HG03095 (cell line): ENCODE data around the gene MYO1H.
"Not testable (repeated sequence)": the region's sequence is repeated elsewhere in the genome, so short reads cannot be mapped to it uniquely, and the experiment has no call there.

Source experiments
- ATAC-seq: cut with Tn5 transposase; IDR thresholded peaks from one replicate; pipeline ENCODE4 v1.9.1; 2021; ENCODE audit warnings: moderate library complexity; ENCODE audit not compliant: unreplicated experiment

MYO1H gene

GRCh38 chr12:109406147-109406546, 58.4 kb downstream of the MYO1H start:
- ATAC-seq: not testable (repeated sequence)

GRCh38 chr12:109418848-109419480, 71.3 kb downstream of the MYO1H start:
- ATAC-seq: no peak

- no peak for ATAC-seq
These were observed 73.8 kb downstream of the MYO1H start for GRCh38 chr12:109421355-109422087.

DNA sequence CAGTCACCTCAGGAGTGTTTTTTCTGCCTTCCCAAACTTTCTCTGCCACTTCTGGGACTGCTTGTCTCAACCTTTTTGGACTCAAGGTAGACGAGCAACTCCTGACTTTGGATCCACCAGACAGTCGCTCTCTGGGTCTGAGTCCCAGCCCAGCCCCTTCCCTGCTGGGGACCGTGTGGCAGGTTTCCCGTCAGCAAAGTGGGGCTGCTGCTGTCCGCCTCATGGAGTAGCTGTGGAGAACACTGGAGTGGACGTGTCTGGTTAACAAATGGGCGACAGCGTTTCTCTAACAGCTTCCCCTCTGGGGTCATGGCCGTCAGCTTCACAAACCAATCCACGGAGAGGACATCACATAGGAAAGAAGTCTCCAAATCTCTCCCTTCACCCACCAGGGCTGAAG, 74.6 kb downstream of the MYO1H start:
- no peak for ATAC-seq

GRCh38 chr12:109423392-109423791, 75.7 kb downstream of the MYO1H start:
- ATAC-seq: no peak

DNA sequence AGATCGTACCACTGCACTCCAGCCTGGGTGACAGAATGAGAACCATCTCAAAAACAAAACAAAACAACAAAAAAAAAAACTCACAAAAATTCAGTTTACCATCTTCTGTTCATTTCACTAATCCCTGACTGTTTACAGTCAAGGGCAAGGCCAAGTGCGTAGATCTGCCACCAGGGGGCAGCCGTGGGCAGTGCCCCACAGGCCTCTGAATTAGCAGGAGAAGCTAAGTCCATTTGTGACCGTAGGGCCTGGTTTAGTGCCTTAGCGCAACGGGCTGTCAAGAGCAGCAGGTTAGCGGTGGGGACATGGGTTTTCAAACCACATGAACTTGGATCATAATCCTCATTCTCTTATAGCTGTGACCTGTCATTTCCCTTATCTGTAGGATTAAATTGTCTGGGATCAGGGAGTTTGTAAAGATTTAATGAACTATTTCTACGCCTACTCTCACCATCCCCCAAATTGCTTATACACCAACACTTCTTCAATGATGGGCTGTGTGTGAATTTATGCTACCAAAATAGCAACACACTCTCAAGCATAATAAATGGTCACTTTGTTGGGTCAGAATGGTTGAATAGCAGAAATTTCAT, 80.4 kb downstream of the MYO1H start:
- ATAC-seq: no peak

- not testable (repeated sequence) for ATAC-seq
These were observed 81.1 kb downstream of the MYO1H start for GRCh38 chr12:109428804-109429203.

DNA sequence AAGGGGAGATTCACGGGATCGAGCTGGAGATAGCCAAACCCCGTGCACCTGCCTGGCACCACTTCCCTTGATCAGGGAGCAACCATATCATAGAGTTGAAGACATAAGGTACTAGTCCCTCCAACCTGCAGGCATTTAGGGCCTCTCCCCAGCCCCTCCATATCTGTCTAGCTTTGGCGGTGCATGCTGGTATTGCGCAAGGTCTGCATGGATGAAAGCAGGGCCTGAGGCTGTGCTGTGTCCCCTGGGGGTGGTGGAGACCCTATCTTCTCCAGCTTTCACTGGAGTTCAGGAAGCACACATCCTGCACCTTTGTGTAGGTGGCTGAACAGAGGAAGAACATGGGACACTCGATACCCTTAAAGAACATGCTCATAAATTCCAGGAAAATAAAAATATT, 82.5 kb downstream of the MYO1H start:
- ATAC-seq: no peak

- no peak for ATAC-seq
These were observed 84.7 kb downstream of the MYO1H start for GRCh38 chr12:109432431-109432830.

DNA sequence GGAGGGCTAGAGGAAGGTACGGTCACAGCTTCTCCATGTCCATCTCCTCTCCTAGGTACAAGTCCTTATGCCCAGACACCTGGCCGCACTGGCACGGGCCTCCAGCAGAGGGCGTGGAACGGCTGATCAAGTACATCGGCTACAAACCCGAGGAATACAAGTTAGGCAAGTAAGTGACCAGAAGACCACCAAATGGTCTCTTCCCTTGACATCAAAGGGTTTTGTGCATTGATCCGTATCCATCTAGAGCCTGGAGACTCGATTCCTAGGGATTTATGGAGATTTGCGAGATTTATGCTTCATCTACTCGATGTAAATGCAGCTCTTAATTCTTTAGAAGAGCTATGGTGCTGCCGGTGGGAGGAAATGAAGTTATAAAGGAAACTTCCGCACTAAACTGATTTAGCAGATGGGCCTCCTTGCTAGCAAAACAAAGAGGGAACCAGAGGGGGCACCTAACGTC, 85.2 kb downstream of the MYO1H start:
- no peak for ATAC-seq

- no peak for ATAC-seq
These were observed 85.9 kb downstream of the MYO1H start for GRCh38 chr12:109433618-109434017.

DNA sequence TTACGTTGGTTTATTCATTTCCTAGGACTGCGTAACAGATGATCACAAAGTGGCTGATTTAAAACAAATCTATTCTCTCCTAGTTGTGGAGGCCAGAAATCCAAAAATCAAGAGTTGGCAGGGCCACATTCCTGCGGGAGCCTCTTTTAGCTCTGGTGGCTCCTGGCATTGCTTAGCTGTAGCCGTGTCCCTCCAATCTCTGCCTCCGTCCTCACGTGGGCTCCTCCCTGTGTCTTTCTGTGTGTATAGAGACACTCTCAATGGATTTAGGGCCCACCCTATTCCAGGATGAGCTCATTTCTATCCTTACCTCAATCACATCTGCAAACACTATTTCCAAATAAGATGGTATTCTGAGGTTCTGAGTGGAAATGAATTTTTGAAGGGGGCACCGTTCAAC, 86.9 kb downstream of the MYO1H start:
- ATAC-seq: no peak

DNA sequence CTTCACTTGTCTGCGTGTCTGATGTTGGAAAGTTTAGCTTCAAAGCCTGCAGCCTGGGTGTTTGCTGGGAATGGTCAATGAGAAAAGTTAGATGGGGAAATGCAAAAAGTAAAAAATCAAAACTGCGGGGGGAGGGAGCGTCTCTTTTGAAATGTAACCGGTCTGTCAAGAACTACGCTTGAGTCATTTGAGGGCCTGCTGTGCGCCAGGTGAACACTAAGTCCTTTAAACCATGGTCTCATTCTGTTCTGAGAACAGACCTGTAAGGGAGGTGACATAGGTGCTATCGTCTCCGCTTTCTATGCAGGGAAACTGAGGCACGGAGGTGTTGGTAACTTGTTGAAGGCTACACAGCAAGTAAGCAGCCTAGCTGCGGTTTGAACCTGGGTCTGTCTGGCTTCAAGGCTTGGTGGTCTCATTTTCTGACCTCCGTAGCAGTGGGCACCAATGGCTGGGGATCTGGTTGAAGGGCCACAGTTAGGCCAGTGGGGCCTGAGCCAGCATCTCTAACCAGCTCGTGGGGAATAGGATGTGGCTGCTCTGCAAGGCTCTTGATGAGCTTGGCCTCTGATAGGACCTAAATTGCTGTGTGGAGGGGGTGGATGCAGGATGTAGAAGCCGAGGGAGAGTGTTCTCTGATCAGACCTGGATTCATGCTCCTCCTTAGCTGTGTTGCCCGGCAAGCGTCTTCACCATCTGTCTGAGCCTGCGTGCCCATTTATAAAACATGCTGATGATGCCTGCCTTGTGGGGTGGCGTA, 87.9 kb downstream of the MYO1H start:
- ATAC-seq: no peak

DNA sequence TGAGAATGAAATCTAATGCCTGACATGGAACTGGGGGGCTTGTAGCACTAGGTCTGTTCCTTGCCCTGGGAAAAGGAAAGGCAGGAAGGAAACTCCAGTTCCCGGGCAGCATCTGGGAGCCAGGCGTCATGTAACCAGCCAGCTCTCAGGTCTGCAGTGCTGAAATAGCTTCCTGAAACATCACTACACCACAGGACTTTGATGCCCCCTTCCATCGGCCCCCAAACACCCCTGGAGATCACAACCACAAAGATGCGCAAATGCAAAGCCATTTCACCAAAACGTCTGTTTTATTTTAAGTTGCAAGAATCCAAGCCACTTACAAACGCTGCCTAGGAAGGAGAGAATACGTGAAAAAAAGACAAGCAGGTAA, 88.5 kb downstream of the MYO1H start:
- no peak for ATAC-seq

DNA sequence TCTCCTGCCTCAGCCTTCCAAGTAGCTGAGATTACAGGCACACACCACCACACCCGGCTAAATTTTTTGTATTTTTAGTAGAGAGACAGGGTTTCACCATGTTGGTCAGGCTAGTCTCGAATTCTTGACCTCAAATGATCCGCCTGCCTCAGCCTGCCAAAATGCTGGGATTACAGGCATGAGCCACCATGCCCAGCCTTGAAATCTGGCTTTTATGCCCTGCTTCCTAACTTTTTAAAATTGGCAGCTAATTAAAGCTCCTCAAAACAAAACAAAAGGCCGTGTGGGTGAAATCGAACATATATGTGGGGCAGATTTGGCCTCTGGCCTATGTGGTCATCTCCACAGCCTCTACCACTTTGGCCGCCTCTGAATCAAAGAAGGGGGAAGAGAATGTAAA, 91.5 kb downstream of the MYO1H start:
- ATAC-seq: no peak

DNA sequence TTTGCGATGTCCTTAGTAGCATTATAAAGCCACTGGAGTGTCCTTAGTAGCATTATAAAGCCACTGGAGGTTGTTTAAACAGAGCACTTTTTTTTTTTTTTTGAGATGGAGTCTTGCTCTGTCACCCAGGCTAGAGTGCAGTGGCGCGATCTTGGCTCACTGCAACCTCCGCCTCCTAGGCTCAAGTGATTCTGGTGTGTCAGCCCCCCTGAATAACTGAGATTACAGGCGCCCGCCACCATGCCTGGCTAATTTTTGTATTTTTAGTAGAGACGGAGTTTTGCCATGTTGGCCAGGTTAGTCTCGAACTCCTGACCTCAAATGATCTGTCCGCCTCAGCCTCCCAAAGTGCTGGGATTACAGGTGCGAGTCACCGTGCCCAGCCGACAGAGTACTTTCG, 92.3 kb downstream of the MYO1H start:
- not testable (repeated sequence) for ATAC-seq

DNA sequence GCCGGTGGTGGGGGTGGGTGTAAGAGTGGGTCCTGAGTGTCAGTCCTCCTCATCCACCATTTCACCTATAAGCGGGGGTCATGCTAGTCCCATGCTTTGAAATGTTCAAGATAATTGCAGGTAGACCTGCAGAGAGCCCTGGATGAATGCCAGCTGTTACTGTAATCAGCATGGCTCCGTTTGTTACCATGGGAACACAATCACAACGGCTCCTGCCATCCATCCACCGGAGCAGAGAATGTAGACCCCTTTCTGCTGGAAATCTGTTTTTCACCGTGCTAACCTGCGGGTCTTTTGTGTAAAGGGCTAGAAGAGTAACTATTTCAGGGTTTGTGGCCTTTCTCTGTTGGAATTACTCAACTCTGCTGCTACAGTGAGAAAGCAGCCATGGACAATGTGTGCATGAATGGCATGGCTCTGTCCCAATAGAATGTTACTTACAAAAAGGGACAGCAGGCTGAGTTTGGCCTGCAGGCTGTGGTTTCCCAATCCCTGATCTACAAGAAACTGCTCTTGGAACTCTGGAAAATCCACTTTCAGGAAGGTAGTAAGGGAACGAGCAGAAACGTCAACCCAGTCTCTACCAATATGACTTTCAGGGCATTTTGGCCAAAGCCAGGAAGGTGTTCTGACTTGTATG, 93.3 kb downstream of the MYO1H start:
- ATAC-seq: no peak

DNA sequence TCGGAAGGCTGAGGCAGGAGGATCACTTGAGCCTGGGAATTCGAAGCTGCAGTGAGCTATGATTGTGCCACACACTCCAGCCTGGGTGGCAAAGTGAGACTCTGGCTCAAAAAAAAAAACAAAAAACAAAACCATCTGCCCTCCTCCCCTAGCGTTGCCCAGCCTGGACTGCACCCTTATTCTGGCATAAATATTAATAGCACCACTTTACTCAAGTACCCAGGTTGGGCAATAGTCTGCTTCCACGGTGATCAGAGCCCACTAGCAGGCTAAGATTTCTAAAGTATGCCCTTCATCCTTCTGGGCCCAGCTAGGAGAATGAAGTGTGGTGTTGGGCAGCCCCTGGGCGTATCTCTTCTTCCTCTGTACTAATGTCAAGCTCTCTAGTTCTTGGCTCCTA, 96.1 kb downstream of the MYO1H start:
- no peak for ATAC-seq

- ATAC-seq: no peak
These were observed 96.6 kb downstream of the MYO1H start for GRCh38 chr12:109444259-109444658.

- no peak for ATAC-seq
These were observed 97.5 kb downstream of the MYO1H start for GRCh38 chr12:109445191-109445609.

GRCh38 chr12:109446869-109447268, 99.2 kb downstream of the MYO1H start:
- no peak for ATAC-seq
